Activated gamma-delta T cell treated with Interleukin-2 at 50 U/mL for 16 hours (primary cell): Measurements from ENCODE around the gene AMN.
"Not testable (repeated sequence)": the region's sequence is repeated elsewhere in the genome, so short reads cannot be mapped to it uniquely, and the experiment has no call there.

Source experiments
- DNase-seq: peaks from one replicate; pipeline ENCODE4 v3.0.0-alpha.2; 2020

The AMN gene

GRCh38 chr14:102922490-102923200 is at the start of gene AMN:
AMN (plus strand) TSS chr14:102922663; CDS start chr14:102922689, 26 bp downstream.
- no peak for DNase-seq

- no peak for DNase-seq
Observed at GRCh38 chr14:102873131-102873530, 49.3 kb upstream of the AMN start.

DNA sequence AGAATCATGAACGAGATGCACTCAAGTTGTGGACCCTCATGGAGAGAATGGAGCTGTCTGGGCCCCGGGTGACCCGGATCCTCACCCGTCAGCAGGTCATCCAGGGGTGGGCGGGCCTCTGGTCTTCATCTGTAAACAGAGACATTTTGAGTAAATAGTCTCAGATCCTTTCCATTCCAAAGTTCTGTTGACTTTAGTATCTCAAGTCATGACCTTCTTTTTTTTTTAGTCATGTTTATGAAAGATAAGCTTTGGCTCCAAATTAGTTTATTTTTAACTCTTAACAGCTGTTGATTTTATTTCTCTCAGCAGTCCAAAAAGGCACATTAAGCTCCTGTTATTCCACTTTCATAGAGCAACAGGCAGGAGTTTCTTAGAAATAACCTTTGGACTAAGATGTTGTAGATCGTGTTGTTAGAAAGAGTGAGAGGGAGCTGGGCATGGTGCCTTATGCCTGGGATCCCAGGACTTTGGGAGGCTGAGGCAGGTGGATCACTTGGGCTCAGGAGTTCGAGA is 48.9 kb upstream of the AMN start:
- no peak for DNase-seq

GRCh38 chr14:102875652-102876051 is 46.8 kb upstream of the AMN start:
- no peak for DNase-seq

DNA sequence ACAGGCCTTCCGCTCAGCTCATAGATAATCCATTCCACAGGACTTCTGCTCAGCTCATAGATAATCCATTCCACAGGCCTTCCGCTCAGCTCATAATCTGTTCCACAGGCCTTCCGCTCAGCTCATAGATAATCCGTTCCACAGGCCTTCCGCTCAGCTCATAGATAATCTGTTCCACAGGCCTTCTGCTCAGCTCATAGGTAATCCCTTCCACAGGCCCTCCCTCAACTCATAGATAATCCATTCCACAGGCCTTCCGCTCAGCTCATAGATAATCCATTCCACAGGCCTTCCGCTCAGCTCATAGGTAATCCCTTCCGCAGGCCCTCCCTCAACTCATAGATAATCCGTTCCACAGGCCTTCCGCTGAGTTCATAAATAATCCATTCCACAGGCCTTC is 45.0 kb upstream of the AMN start:
- not testable (repeated sequence) for DNase-seq

- DNase-seq, result no peak
Observed at GRCh38 chr14:102878174-102878969, 44.1 kb upstream of the AMN start.

DNA sequence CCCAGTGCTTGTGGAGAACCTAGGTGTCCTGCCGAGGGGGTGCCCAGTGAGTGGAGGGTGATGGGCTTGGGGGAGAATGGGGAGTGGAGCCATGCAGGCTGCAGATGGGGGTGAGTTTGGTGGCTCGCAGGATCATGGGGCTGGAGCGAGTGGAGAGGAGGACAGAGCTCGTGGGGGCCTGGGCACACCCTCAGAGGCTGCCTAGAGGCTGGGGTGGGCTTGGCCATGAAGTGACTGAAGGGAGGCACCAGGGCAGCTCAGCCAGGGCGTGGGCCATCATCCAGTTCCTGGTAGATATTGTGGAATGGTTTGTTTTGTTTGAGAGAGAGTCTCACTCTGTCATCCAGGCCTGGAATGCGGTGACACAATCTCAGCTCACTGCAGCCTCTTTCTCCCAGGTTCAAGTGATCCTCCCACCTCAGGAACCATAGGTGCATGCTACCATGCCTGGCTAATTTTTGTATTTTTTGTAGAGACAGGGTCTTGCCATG is 43.4 kb upstream of the AMN start:
- DNase-seq, result no peak

DNA sequence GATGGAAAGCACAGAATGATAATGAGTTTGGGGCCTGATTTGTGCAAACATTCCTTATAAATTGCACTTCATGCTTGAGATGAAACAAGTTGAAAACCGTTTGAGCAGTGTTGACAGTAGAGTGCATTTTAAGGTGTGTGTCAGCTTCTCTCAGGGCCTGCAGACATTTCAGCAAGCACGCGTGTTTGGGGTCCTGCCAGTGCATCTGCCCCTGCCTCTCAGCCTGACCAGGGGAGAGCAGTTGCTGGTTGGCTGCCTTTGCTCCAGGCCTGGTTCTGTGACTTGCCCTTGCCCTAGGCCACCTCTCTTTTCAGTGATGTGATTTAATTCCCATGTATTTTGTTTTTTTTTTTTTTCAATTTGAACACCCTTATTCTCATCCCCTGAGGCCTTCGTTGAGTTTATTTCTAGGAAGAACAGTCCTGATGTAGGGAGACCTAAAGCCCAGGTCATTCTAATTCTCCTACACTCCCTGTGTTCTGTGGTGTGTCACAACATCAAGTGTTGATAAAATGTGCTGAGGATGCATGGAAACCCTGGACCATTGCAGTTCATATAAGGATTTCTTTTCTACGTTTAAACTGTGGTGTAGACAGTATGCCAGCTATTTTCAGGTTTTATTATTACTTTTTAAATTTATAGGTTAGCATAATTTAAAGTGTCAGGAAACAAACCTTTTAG is 40.1 kb upstream of the AMN start:
- no peak for DNase-seq

DNA sequence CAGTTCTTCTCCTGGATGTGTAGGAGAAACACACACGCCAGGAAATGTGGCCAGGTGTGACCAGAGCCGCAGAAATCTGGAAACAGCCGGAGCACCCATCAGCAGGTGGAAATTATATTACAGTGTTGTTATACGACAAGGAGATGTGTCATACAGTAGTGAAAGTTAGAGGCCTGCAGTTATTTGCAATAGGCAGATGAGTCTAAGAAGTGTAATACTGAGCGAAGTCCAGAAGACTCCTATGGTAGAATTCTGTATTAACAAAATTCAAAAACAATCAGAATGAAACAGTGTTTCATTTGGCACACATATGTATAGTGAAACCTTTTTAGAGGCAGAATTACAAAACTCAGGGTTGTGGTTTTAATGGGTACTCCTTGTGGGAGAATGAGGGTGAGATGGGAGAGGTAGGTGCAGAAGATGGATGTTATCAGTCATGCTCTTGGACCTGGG is 39.3 kb upstream of the AMN start:
- no peak for DNase-seq

DNA sequence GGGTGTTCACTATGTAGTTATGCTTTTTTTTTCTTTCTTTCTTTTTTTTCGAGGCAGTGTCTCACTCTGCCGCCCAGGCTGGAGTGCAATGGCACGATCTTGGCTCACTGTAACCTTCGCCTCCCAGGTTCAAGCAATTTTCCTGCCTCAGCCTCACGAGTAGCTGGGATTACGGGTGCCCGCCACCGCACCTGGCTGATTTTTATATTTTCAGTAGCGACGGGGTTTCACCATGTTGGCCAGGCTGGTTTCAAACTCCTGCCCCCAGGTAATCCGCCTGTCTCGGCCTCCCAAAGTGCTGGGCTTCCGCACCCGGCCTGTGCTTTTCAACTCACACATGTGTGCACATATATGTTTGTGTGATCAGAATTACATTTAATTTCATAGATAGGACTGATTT is 38.9 kb upstream of the AMN start:
- no peak for DNase-seq

GRCh38 chr14:102885737-102886447 is 36.6 kb upstream of the AMN start:
- DNase-seq, result no peak

DNA sequence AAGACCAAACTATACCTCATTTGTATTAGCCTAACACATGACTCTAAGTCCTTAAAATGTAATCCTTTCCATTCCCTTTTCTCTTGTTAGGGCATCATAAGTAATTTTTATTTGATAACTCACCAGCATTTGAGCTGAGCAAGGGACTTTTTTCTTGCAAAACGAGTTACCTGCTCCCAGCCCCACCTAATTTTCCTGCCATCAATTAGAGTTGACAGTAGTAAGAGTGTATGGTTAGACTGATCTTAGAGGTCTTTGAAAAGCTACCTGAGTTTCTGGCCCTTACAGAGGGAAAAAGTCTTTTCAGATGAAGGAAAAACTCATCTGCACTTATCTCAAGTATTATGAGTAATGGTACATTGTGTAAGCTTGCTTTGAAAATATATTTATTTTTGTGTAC is 33.7 kb upstream of the AMN start:
- no peak for DNase-seq

- no peak for DNase-seq
Observed at GRCh38 chr14:102889615-102890014, 32.8 kb upstream of the AMN start.

DNA sequence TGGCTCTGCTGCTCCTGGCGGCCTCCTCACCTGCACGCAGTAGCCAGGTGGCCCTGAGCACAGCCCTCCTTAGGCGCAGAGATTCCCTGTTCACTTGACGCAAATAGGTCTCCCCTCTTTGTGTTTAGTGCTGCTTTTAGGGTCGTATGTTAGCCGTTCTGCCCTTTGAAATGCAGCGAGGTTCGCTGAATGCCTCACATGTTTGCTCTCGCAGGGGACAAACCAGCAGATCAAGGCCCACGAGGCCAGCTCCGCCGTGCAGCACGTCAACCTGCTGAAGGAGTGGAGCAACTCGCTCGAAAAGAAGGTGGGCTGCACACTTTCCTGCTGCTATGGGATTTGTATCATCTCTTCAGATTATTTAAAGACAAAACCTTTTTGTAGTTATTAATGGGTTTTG is 31.4 kb upstream of the AMN start:
- DNase-seq, result no peak

- no peak for DNase-seq
Observed at GRCh38 chr14:102891556-102891955, 30.9 kb upstream of the AMN start.

- DNase-seq, result no peak
Observed at GRCh38 chr14:102892651-102893050, 29.8 kb upstream of the AMN start.

DNA sequence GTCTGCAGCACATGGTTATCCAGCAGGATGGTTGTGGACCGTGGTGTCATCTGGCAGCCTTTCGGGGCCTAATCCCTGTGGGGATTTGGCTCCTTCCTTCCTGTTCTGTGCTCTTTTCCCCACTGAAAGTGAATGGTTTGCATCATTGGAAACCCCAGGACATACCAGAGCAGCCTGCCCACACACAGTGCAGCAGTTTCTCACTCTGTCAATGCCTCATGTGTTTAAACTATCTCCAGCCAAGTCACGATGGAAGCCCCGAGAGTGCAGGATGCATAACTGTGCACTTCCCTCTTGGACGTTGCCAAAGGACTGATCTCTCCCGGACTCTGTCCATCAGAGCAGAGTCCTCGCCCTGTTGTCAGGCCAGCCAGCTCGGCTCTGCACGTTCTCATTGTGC is 29.0 kb upstream of the AMN start:
- no peak for DNase-seq

DNA sequence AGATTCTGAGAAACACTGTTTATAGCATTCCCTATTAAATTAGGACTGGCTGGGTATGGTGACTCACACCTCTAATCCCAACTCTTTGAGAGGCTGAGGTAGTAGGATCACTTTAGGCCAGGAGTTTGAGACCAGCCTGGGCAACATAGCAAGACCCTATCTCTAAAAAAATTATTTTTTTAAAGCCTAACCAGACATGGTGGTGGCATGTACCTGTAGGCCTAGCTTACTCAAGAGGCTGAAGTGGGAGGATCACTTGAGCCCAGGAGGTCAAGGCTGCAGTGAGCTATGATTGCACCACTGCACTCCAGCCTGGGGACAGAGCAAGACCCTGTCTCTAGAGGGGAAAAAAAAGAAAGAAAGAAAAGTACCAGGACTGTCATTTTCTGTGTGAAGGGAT is 25.7 kb upstream of the AMN start:
- DNase-seq, result not testable (repeated sequence)

DNA sequence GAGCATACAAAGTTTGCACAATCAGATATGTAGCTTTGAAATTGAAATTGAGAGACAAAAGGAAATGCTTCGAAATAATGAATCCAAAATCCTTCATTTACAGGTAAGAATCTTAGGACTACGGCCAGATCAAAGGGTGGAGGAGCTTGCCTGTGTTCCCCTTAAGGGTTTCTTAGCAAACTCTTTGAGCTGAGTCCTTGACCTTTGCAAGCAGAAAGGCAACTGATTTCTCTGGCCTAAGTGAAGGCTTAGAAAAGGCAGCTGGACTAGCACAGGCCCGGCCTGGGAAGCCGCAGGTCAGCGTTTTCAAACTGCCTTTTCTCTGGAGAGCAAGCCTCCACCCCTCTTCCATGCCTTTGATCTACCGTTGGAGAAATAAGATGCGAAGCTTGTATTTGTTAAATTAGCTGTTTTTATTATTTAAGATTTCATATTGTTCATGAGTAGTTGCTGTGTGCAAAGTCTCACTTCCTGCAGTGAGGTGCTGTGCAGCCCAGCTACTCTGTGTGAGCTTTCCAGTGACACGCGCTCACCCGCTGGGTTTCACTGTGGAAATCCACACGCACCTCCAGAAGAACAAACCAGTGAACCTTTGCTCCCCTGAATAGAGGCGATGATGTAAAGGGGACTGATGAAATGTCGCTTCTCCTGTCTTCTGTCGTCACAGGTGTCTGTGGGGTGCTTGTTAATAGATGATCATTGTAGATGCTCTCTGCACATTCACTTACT is 25.0 kb upstream of the AMN start:
- no peak for DNase-seq

DNA sequence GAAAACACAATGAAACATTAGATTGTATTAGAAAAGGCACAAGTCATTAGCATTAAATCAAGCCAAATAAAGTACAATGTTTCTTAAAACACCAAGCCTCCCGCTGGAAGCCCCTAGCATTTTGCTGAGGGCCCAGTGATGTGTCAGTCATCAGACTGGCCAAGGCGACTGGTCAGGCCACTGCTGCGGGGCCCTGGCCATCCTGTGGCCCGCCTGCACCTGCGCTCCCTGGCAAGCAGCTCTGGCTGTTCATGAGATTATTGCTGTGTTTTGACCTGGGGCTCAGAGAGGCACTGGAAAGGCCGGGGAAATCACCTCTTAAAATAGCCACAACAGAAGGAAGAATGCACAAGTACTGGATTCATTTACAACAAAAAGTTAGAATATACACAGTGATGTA is 24.2 kb upstream of the AMN start:
- no peak for DNase-seq

- no peak for DNase-seq
Observed at GRCh38 chr14:102898776-102899515, 23.5 kb upstream of the AMN start.
